ENCODE results near the gene FAM107A.

FAM107A gene

DNA sequence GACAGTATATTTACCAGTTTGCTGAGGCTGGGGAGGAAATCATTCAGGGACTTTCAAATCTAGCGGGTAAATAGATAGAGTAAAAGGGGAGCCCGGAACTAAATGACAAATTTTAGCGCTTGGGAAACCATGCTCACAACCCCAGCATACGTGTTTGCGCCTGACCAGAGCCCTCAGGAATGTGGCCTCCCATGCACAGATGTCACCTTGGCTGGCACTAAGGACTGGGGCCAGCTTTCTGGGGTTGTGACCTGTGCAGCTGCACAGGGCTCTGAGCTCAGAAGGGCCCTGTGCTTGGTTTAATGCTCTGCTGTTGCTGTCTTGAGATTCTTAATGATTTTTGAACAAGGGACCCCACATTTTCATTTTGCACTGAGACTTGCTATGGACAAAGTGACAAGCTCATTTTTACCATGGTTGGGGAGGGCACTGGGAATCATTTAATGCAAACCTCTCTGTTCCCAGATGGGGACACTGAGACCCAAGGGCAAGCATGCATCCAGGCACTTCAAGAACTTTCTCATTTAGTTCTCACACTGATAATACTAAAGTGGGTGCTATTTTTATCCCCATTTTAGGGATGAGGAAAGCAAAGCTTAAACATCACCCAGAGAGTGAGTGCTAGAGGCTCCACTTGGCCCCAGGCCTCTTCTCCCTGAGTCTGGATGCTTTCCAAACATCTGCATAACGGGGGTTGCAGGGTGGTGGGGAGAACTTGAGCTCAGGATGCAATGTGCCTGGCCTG lies 44.1 kb upstream of the FAM107A start:
- DNase-seq (ENCODE audit: extremely low spot score) = no peak
- CTCF ChIA-PET = interaction anchor here (0.8 to 1.4 kb wide), 2 partner anchors 9 to 89 kb away, joined by 3 to 4 read pairs; no protein-coding TSS in a partner anchor
- POLR2A ChIA-PET = no interaction called here
- TF ChIP-seq LEF1 (IDR thresholded peaks at IDR 0.05; ENCODE audit: borderline replicate concordance) (no peak), FOXM1 (IDR thresholded peaks at IDR 0.05; ENCODE audit: borderline replicate concordance) (no peak), BHLHE40 (IDR thresholded peaks at IDR 0.05; ENCODE audit: borderline replicate concordance) (no peak), SUZ12 (IDR thresholded peaks at IDR 0.05) (no peak), SP1 (IDR thresholded peaks at IDR 0.05) (no peak), NFRKB (IDR thresholded peaks at IDR 0.05) (no peak), ELF4 (IDR thresholded peaks at IDR 0.05) (no peak), TARDBP (IDR thresholded peaks at IDR 0.05) (no peak), ARNT (IDR thresholded peaks at IDR 0.05) (no peak), CTBP1 (IDR thresholded peaks at IDR 0.05; ENCODE audit: borderline replicate concordance) (no peak), L3MBTL2 (conservative IDR thresholded peaks at IDR 0.05) (no peak), ZNF384 (IDR thresholded peaks at IDR 0.05) (no peak), HDGF (IDR thresholded peaks at IDR 0.05; ENCODE audit: borderline replicate concordance) (no peak), FOXK2 (IDR thresholded peaks at IDR 0.05) (no peak), FOXA1 (IDR thresholded peaks at IDR 0.05) (no peak)
- TF ChIP-seq, protein P1, sequence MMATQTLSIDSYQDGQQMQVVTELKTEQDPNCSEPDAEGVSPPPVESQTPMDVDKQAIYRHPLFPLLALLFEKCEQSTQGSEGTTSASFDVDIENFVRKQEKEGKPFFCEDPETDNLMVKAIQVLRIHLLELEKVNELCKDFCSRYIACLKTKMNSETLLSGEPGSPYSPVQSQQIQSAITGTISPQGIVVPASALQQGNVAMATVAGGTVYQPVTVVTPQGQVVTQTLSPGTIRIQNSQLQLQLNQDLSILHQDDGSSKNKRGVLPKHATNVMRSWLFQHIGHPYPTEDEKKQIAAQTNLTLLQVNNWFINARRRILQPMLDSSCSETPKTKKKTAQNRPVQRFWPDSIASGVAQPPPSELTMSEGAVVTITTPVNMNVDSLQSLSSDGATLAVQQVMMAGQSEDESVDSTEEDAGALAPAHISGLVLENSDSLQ (IDR thresholded peaks at IDR 0.05) = no peak

DNA sequence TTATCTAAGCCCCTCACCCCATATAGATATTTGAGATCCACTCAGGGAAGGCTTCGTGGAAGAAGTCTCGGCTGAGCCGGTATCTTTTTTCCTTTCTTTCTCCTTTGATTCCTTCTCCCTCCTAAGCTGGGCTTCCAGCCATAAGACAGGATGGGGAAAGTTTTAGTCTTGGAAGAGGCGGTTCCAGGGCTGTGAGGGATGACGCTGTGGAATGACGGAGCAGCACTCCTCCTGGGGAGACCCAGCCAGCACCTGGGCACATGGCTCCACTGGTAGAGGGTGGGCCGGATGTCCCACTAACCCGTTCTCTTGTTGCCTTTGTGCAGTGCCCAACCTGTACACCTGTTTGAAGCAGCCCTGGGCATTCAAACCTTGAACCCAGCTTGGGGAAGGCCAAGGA lies 43.2 kb upstream of the FAM107A start:
- POLR2A ChIA-PET = no interaction called here
- CTCF ChIA-PET = no interaction called here
- DNase-seq (ENCODE audit: extremely low spot score) = no peak
- TF ChIP-seq ELF4 (IDR thresholded peaks at IDR 0.05) = no peak
- TF ChIP-seq BHLHE40 (IDR thresholded peaks at IDR 0.05; ENCODE audit: borderline replicate concordance) = no peak
- TF ChIP-seq, protein P1 (IDR thresholded peaks at IDR 0.05) = no peak
- TF ChIP-seq ARNT (IDR thresholded peaks at IDR 0.05) = no peak

DNA sequence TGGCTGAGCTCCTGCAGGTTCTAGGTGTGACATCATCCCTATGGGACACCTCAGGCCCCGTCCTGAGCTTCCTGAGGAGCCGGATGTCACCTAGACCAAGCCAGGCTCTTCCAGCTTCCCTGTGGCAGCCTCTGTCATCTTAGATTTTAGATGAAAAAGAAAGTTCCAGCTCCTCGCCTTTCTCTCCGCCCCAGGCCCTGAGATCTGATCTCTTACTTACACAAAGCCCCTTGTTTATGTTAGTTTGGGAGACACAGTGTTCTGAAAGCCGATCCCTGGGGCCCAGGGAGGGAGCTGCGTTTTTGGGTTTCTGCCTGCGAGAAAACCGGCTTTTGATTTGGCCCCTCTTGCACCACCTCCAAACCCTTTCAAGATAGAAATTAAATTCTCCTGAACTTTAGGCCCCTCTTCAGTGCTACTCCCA lies 40.2 kb upstream of the FAM107A start:
- DNase-seq (ENCODE audit: extremely low spot score) = no peak
- POLR2A ChIA-PET = no interaction called here
- CTCF ChIA-PET = interaction anchor here (1.0 to 2.3 kb wide), 4 partner anchors 13 to 88 kb away, joined by 3 to 9 read pairs (median 4); no protein-coding TSS in a partner anchor
- TF ChIP-seq FOXA1 (IDR thresholded peaks at IDR 0.05) (no peak), HDGF (IDR thresholded peaks at IDR 0.05; ENCODE audit: borderline replicate concordance) (no peak), NFRKB (IDR thresholded peaks at IDR 0.05) (no peak), ZNF384 (IDR thresholded peaks at IDR 0.05) (no peak), FOXK2 (IDR thresholded peaks at IDR 0.05) (no peak)

DNA sequence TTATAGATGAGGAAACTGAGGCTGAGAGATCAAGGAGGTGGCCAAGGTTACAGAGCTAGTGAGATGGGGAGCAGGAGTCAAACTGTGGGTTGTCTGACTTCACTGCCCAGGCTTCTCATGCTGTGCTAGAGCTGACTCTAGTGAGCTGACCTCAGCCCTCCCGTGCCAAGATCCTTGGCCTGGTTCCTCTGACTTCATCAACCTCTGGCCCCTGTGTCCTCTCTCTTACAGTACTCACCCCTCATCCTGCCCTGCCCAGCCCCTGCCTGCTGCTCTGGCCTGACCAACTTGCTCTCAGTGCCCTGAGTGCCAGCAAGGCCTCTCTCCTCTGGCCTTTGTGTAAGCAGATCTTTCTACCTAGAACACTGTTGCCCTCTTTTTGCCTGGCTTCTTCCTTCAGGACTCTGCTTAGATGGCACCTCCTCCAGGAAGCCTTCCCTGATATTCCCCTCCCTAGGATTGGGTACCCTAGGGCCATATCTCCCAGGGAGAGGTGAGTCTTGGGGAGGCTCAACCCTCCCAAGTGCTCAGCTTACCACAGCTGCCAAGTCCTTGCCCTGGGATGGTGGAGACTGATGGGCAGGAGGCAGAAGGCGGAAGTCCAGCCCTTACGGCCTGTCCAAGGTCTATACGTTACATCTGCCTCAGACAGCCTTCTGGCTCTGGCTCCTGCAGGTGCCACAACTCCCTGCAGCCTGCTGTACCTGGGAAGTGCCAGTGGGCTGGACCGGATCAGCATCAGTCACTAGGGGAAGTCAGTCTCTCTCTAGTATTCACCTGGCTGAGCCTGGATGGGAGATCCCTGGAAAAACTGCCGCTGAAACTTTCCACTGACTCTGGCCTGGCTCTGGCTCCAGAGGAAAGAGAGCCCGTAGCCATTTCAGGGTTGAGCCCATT lies 36.3 kb upstream of the FAM107A start:
- CTCF ChIA-PET = no interaction called here
- DNase-seq (ENCODE audit: extremely low spot score) = no peak
- TF ChIP-seq LEF1 (IDR thresholded peaks at IDR 0.05; ENCODE audit: borderline replicate concordance) (no peak), SUZ12 (IDR thresholded peaks at IDR 0.05) (no peak), NFRKB (IDR thresholded peaks at IDR 0.05) (no peak), HDGF (IDR thresholded peaks at IDR 0.05; ENCODE audit: borderline replicate concordance) (no peak), FOXM1 (IDR thresholded peaks at IDR 0.05; ENCODE audit: borderline replicate concordance) (no peak)
- TF ChIP-seq, protein P1 (IDR thresholded peaks at IDR 0.05) = no peak
- POLR2A ChIA-PET = no interaction called here

DNA sequence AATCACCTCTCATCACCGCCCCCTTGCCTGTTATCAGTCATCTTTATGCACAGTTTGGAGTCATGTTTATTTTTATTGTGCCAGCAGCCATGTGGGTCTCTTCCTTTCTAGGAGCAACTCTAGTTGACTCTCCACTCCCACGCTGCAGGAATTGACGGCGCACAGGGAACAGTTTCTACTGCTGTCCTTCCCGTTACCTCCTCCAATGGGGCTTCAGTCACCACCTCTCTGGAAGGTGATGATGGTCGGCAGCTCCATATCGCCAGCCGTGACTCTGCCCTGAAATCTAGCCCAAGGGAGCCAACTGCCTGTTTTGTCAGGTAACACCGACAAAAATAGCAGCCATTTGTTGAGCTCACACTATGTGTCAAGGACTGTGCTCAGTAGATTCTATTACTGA lies 35.6 kb upstream of the FAM107A start:
- no peak for TF ChIP-seq ELF4 (IDR thresholded peaks at IDR 0.05)
- DNase-seq (ENCODE audit: extremely low spot score) = no peak
- ChIA-PET POLR2A (no interaction called here), CTCF (interaction anchor here (1.1 kb wide), 1 partner anchor 15 kb away, joined by 3 read pairs; no protein-coding TSS in a partner anchor)

- TF ChIP-seq HDGF (IDR thresholded peaks at IDR 0.05; ENCODE audit: borderline replicate concordance) (no peak), FOXA1 (IDR thresholded peaks at IDR 0.05) (no peak), SP1 (IDR thresholded peaks at IDR 0.05) (no peak), BHLHE40 (IDR thresholded peaks at IDR 0.05; ENCODE audit: borderline replicate concordance) (no peak), FOXM1 (IDR thresholded peaks at IDR 0.05; ENCODE audit: borderline replicate concordance) (no peak), TARDBP (IDR thresholded peaks at IDR 0.05) (no peak), CTBP1 (IDR thresholded peaks at IDR 0.05; ENCODE audit: borderline replicate concordance) (no peak), ARNT (IDR thresholded peaks at IDR 0.05) (no peak), NFRKB (IDR thresholded peaks at IDR 0.05) (no peak), LEF1 (IDR thresholded peaks at IDR 0.05; ENCODE audit: borderline replicate concordance) (no peak), ELF4 (IDR thresholded peaks at IDR 0.05) (no peak), ZNF384 (IDR thresholded peaks at IDR 0.05) (no peak)
- TF ChIP-seq, protein P1 (IDR thresholded peaks at IDR 0.05) = no peak
- POLR2A ChIA-PET = no interaction called here
- DNase-seq (ENCODE audit: extremely low spot score) = no peak
- CTCF ChIA-PET = no interaction called here
These were observed 32.8 kb upstream of the FAM107A start for GRCh38 chr3:58609990-58610389.

Measured in HEK293T (cell line).